G401.6 (cell line): ENCODE measurements around the gene HDAC9.

ENCODE experiments used
- FAIRE-seq: peaks from 2 replicates; lab custom pipeline; 2012; peaks lifted over from hg19 to GRCh38; lab: Jason Lieb, UNC

Gene HDAC9

DNA sequence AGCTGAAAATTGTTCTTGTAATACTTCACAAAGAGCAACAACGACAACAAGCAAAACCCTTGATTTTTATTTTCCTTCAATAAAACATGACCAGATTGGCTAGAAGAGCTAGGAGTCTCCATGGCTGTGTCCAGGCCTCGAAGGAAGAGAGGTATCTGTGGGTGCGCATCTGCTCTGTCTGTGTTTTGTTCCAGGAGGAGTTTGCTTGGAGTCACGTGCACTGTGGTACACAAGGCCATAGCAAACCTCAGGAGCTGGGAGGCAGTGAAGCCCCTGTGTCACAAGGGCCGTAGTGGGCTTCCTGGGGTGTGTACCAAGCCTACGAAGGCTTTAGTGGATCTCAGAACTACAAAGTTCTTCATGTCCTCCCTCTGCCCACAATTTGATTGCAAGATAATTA is 350.2 kb downstream of the HDAC9 start:
- FAIRE-seq = no peak

DNA sequence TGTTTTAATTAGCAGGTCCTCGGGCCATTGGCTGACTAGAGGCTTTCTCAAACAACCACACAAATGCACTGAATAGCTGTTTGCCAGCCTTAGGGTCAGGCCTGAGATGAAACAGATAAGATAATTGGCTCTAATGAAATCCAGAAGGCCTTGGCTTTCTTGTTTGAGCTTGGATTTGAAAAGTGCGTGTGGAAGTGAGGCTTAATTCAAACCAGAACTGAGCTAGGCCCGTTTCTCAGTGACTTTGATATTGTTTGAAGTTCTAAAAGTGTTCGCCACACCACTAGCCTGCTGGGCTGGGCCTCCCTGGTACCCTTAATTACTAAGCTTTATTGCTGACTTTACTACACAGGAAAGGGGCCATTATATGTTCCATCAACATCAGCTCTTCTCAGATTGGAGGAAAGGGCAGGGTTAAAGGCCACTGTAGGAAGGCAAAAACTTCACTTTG is 351.2 kb downstream of the HDAC9 start:
- no peak for FAIRE-seq

DNA sequence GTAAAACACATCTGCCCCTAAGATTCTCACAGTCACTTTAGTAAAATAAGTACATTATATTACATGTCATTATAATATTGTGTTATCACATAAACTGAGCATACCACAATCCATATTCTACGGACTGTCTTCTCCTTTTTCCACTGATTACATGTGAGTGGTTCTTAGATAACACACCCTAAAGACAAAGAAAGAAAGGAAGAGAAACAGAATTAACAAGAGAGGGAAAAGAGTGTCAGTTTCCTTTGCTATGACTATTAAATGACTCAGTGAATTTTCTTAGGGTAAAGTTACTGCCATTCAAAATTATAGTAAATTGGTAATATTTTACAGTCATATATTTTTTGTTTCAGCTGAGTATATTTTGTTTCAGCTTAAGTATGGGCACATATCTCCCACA is 353.6 kb downstream of the HDAC9 start:
- FAIRE-seq = no peak

DNA sequence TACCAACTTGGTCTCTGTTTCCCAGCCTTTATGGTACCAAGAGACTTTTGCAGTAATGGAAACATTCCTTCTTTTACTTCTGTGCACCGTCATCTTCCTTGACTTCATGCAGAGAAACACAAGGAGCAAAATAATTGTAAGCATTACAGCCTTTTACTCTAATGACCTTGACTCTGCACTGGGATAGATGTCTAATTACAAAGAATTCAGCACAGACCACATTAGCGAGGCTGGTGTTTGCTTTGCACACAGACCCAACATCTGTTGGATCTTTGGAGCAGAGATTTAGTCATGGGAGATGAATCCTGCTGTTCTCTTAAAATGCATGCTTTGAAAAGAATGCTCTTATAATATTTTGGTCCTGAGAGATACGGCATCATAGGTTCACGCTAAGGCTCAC is 360.2 kb downstream of the HDAC9 start:
- FAIRE-seq = no peak

DNA sequence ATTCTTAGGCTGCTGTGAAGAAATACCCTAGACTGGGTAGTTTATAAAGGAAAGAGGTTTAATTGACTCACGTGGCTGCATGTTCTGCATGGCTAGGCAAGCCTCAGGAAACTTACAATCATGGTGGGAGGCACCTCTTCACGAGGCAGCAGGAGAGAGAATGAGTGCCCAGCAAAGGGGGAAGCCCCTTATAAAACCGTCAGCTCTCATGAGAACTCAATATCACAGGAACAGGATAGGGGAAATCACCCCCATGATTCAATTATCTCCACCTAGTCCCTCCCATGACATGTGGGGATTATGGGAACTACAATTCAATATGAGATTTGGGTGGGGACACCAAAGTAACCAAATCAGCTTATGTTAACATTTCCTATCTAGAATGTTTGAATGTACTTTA is 362.7 kb downstream of the HDAC9 start:
- FAIRE-seq = no peak

DNA sequence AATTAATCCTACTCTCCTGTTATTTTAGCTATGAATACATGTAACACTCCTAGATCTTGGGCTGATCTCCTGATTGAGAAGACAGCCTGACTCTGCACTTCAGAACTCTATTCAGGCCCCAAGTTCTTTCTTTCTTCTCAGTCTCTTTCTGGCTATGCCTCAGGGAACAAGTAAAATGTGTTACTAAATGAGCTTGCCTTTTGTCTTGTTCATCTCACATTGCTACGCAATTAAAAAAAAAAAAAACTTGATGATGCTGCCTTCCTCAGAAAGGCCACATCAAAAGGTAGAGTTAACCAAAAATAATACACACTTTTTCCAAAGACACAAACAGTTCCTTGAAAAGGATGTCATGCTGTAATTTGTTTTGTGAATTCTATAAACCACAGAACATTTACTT is 363.8 kb downstream of the HDAC9 start:
- no peak for FAIRE-seq

DNA sequence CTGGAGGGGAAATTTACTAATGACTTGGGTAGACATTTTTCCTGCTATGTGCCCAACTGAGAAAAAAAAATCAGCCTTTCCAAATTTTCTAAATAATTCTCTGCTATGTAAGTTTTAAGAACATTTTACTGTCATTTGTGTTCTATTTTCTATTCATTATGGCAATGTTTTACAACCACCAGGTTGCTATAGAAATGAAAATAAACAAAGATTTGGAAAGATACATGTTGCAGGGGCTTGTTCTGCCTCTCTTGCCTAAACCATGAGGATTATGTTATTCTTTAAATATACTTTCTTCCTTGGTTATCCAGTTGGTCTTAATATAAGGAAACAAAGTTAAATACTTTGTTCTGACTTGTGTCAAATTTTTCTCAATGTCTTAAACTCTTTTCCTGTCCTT is 364.7 kb downstream of the HDAC9 start:
- FAIRE-seq = no peak

DNA sequence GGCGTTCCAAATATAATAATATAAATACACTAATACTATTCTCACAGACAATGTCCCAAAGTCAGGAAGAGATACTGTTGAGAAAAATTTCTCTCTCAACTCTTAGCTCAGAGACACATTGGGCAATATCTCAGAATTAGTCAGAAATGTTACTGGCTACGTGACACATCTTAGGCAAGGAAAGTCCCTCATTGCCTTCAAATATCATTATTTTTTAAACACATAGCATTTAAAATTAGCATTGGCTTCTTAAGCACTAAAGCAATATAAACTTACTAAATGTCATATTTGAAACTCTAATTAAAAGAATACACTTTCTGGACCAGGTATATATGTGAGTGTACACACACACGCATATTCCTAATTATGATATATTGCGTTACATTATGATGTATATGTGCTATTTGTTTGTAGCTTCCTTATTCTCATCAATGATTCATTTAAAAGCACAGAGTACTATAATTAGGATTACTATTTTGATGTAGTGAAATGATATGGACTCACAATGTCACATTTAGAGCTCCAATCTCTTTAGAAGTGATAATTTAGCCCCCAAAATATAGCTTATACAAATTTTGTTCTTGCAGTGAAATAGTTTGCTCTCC is 366.1 kb downstream of the HDAC9 start:
- no peak for FAIRE-seq

DNA sequence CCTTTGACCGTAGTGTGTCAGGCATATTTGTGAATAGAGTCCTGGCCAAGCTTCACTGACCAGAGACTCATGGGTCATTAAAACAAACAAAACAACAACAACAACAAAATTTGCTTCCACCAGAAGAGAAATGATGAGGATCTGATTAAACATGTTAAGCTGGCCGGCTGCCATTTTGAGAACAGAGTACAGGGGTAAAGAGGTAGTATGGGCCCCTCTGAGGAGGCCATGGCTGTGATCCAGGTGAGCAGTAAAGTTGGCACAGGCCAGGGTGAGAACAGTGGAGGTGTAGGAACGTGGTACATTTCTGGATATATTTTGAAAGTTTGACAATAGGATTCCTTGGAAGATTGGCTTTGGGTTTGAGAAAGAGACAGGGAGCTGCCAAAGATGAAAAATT is 369.4 kb downstream of the HDAC9 start:
- no peak for FAIRE-seq

DNA sequence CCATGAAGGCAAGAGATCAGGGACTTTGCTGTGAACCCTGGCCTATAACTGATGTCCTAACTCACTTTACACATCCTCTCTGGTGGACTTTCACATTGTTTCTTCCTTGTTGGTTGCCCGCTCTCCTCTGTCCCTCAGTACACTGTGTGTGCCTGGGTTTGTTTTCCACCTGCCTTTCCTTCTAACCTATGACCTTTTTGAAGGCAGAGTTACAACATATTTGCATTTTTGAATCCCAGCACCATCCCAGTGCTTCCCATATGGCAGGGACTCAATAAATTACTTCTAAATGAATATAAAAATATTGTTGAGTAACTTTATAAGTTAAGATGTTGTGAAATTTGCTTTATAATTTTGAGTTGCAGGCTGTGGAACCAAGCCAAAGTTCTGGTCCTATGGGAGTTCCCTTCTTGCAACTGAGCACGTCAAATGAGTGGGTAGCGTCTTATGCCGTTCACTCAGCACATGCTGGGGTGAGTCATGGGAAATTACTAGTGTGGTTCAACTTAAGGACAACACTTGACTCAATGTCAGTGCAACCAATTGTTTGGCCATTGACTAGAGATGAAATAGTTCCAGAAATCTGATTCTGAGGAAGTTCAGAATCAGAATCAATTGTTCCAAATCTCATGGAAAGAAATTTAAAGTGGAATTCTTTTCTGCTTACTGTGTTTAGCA is 370.9 kb downstream of the HDAC9 start:
- FAIRE-seq = no peak

DNA sequence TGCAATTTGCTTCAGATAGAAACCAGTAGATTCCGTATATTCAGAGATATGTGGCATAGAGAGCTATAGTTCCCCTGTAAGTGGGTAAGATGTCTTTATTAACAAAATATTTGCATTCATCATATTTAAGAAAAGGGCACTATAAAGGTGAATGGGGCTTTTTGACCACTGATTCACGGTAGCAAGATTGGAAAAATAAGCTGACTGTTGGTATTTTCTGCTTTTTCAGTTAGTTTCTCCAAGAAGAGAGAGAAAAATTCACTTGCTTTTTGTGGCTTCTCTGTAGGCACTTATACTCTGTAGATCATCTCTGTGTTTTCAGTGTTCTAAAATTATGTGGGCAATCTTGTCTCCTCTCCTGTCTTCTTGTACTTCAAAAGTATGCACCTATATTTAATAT is 376.8 kb downstream of the HDAC9 start:
- FAIRE-seq = no peak

DNA sequence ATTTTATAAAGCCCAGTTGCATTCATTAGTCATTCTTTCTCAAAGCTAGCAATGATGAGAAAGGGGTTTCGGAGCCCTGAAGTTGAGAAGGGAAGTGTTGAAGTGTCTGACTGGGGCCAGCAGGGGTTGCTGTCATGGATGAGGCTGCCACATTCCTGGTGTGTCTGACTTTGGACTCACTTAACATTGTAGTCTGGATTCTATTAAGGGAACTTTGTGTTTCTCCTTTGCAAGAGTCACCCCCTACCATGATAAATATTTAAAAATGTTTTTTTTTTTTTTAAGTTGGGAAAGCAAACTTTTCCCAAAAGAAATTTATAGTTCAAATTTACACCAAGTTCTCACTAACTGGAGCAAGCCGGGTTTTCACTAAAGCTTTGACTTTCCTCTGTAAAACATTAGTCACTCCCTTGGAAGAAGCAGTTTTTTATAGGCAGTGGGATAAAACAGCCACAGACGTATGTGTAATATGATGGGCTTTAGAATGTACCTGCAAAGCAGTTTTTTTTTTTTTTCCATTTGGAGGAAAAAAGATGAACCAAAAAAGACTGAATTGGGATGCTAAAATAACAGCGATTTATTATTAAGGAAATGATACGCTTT is 378.3 kb downstream of the HDAC9 start:
- FAIRE-seq = no peak

DNA sequence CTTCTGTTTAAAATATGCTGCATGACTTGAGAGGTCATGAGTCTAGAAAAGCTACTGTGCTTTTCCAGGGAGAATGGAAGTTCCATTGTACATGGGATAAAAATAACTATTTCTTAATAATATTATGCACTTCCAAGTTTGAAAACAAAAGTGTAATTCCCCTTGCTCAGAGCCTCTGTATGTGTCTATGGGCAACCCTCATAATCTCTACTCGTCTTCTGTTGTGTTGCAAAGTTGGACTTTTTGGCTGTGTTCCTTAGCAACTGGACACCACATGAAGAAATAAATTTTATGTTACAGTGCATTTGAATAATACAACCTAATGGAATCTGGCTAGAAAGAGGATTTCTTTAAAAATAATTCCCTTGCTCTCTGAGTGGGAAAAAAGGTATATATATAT is 379.3 kb downstream of the HDAC9 start:
- no peak for FAIRE-seq

DNA sequence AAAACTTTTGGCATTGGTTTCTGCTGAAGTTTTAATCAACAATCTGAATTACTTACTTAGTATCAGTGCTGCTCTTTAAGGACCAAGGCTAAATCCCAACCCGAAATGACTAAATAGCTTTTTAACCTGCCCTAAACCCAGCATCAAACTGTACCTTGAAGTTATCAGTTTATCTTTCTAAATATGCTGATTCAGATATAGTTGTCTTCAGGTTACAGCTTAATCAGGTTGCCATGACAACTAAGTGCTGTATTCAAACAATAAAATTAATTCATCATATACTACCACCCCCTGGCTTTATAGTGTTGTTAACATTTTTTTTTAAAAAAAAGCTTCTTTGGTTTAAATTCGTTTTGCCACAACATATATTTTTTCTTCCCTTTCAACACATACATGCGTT is 382.3 kb downstream of the HDAC9 start:
- no peak for FAIRE-seq

DNA sequence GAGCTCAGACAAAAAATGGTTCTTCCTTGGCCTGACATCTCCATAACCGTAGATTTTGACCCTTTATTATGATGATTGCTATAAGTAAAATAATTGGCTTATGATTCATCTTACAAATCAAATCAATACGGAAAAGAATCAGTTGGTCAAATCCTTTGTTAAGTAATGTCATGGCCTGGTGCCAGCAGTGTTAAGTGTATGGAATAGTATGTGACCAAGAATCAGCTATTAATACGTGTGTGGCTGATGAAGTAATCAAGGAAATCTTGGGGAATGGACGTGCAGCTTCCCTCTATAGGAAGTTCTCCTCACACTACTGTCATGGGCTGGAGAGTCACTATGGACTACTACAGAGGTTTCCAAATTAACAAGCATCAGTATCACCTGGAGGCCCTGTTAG is 391.3 kb downstream of the HDAC9 start:
- no peak for FAIRE-seq

DNA sequence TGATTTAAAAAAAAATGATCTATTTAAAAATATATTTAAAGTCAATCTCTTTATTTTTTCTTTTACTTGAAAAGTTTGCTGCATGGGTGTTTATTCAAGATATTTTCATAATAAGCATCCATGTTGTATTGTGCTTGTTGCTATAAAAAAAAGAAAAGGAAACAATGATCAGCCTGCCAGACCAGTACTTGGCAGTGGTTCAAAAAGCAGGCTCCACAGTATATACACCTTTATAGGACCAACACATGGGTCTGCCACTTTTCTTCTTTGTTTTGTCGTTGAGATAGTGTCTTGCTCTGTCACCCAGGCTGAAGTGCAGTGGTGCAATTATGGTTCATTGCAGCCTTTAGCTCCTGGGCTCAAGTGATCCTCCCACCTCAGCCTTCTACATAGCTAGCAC is 393.9 kb downstream of the HDAC9 start:
- FAIRE-seq = no peak

DNA sequence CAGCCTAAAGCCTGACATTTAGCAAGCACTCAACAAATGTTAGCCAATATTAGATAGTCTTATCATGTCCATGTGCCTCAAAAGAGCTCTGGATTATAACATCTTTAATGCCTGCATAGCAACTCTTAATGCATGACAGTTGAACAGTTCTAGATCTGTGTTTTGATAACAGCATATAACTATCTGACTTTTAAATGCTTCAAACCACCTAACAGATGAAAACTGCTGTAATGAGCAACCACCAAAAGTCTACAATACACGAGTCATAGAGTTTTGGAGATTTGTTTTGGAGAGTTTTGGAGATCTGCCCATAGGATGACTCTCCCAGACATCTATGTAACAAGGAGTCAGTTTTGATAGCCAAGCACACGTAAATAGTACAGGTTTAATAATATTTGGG is 394.6 kb downstream of the HDAC9 start:
- FAIRE-seq = no peak

DNA sequence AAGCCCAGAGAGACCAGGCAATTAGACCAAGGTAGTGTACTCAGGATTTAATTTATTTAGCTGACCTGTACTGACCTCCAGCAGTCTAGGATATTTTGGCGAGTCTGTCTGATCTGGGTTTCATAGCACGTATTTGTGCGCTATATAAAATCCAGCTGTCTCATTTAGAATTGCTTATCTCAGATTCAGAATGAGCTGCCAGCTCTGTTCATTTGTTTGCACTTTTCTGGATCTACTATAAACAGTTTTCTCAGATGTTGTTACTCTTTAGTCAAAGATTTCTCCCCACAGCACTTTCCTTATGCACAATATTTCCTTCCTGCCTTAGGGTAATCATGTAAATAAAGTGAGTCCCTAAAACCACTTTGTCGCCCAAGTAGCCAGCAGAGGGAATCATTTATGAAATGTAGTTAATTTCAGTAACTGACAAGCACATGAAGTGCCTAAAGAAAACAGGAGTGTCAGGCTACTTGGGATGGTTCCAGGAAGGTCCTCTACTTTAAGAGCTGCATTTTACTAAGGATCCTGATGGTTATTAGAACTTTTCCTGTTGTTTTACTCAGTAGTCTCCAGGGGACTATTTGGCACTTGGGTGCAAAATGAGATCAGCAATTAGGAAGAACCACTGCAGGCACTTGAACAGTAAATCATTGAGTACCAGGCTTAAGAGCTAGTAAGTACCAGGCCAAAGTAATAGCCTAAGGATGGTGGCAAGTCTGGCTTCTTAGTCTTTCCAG is 395.5 kb downstream of the HDAC9 start:
- FAIRE-seq = no peak

DNA sequence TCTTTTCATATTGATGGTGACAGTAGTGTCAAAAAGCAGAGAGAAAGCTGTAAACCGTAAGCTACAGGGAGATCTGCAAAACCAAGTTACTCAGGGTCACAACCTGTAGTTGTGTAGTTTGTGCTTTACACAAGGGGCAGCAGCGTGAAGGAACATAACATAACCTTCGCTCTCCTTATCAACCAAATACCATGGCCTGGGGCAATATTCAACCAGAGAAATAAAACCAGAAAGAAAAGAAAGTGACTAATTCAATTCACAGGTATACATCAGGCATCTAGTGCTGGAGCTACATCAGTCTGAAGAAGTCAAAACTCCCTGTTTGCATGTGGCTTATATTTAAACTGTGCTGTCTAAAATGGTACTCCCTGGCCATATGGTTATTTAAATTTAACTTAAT is 397.6 kb downstream of the HDAC9 start:
- FAIRE-seq = no peak

DNA sequence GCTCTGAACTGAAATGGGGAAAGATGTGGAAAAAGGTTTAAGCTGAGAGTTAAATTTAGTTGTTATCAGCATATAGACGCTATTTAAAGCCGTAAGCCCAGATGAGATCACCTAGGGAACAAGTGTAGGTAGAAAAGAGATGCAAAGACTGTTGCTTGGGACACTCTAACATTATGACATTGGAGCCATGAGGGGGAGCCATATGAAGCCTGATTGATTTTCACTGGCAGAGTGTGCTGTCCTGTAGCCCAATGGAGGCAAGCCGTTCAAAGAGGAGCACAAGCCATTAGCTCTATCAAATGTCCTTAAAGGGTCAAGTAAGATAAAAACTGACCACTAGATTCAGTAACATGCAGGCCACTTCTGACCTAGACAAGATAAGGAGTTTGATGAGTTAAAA is 398.6 kb downstream of the HDAC9 start:
- no peak for FAIRE-seq

DNA sequence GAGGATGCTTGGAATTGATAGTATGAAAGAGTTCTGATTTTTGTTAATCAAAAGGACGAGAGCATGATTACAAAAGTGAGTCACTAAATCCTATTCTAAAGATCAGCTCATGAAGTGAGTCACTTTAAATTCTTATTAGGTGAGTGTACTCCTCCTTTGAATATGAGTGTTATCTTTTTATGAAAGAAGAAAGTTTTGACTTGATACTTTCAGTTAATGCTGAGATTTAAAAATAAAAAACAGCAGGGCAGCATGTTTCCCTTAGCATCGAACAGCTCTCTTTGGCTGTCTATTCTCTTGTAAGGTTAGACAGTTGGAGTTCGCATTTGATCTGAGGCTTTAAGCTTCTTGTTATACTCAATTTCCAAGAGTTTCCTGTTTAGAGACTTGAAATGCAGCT is 399.9 kb downstream of the HDAC9 start:
- no peak for FAIRE-seq

DNA sequence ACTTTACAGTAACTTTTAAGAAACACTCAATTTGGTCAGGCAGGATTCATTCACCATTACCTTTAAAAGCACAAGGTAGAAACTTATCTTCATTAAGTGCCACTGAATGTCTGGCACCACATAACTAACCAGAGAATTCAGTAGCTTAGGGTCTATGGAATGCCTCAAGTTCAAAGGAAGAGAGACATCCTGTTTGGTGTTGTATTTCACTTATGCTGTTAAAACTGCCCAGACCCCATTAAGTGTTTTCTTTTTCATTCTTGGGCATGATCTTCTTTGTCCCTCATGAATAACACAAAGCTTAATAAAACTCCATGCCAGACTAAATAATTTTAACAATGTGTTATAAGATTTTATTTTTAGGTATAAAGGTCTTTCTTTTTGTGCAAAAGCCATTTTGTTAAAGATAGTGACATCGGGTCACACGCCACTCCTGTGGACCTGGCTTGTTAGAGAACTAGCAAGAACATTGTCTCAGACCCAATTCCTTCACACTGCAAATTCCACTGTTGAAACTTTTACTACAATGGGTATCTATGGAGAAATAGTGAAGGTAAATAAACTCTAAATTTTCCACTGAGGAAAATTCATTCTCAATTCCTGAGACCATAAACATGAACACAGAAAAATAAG is 400.9 kb downstream of the HDAC9 start:
- FAIRE-seq = no peak

DNA sequence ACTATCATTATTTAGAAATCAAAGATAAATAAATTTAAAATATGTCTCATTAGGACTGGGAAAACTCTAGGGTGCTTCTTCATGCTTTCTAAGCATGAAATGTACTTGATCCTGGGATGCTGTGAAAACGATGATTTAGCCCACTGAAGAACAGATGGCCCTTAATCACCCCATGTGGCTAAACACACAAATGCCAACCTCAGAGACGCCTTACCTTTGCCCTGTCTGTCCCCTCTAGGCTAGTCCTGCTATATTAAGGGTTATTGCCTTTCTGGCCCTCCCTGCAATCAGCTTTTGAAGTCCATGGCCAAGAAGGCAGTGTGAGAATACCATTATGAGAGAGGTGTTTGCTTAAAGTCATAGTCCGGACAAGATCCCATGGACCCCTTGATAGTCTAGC is 404.7 kb downstream of the HDAC9 start:
- no peak for FAIRE-seq
